ENCODE results near the gene MED12L. TPM values are rescaled to one million over a fixed set of nuclear protein-coding genes. Genes with fewer than 3 reads are reported as not detected.

Gene MED12L
- total RNA-seq, 1 donor from 2014 or later, result 1.3 TPM

- Histone ChIP-seq H3K4me3 (ENCODE audit: low read depth, low read length) (no peak overlapping the region), H3K36me3 (ENCODE audit: control insufficient read depth, insufficient read depth, low read length) (no peaks in the 10 kb centered on the region), H3K27me3 (ENCODE audit: control insufficient read depth, insufficient read depth, low read length) (no peaks in the 10 kb centered on the region)
- no peak for TF ChIP-seq CTCF (IDR thresholded peaks at IDR 0.05; ENCODE audit: insufficient read depth, low read length, poor library complexity, severe bottlenecking)
- DNase-seq (ENCODE audit: low read depth), result no peak
Observed at GRCh38 chr3:151402349-151402748, 316.9 kb downstream of the MED12L start.

DNA sequence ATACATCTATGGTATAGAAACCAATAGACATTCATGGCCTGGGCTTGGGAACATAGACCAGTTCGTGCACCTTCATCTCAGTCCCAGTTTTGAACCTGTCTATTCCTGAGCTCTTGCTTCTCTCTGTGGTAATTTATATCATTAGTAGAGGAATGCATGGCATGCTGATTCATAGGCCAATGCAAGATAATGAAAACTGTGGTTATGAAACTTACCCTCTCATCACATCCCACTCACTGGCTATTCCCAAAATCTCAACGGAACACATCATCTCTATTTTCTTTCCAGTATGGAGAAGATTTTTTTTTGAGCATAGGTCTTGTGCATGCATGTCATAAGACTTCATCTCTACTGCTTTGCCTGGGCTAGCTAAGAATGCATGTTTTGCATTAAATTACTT lies 317.8 kb downstream of the MED12L start:
- Histone ChIP-seq H3K36me3 (ENCODE audit: control insufficient read depth, insufficient read depth, low read length) (no peaks in the 10 kb centered on the region), H3K27me3 (ENCODE audit: control insufficient read depth, insufficient read depth, low read length) (no peaks in the 10 kb centered on the region), H3K4me3 (ENCODE audit: low read depth, low read length) (no peak overlapping the region)
- no peak for TF ChIP-seq CTCF (IDR thresholded peaks at IDR 0.05; ENCODE audit: insufficient read depth, low read length, poor library complexity, severe bottlenecking)
- no peak for DNase-seq (ENCODE audit: low read depth)

DNA sequence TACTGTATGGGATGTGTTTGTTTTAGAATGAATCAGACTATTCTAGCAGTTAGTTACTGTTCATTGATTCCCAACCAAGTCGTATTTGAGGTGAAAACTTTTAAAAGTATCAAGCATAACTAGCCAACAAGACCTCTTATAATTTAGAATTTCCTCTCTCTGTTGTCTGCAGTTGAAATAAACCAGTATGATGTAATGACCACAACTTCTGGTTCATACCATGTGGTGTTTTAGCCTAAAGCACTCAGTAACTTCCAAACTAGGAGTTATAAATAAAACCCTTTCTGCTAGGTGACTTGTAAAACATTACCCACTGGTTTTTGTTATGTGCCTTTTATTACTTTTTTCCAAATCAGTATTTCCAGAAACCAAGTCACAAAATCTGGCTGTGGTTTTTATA lies 318.9 kb downstream of the MED12L start:
- Histone ChIP-seq H3K4me3 (ENCODE audit: low read depth, low read length) (no peak overlapping the region), H3K36me3 (ENCODE audit: control insufficient read depth, insufficient read depth, low read length) (no peaks in the 10 kb centered on the region), H3K27me3 (ENCODE audit: control insufficient read depth, insufficient read depth, low read length) (no peaks in the 10 kb centered on the region)
- DNase-seq (ENCODE audit: low read depth), result peak; percentile 28
- TF ChIP-seq CTCF (IDR thresholded peaks at IDR 0.05; ENCODE audit: insufficient read depth, low read length, poor library complexity, severe bottlenecking), result no peak

DNA sequence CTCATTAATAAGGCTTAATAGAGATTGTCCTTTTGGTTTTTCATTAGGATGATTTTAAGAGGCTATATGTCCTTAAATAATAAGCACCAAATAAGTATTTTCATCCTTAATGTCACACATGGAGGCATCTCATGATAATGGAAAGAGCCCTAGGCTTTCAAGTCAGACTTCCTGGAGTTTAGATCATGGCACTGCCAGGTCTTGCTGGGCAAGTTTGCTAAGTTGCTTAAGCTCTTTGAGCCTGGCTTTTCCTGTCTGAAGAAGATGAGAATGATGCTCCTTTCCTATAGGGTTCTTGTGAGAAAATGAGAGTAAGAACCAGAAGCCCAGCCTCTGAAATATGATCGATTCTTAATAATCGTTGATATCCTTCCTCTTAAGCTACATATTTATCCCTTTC lies 322.5 kb downstream of the MED12L start:
- no peak for DNase-seq (ENCODE audit: low read depth)
- no peak for TF ChIP-seq CTCF (IDR thresholded peaks at IDR 0.05; ENCODE audit: insufficient read depth, low read length, poor library complexity, severe bottlenecking)
- H3K27me3 ChIP-seq (ENCODE audit: control insufficient read depth, insufficient read depth, low read length), result no peaks in the 10 kb centered on the region
- H3K4me3 ChIP-seq (ENCODE audit: low read depth, low read length), result no peak overlapping the region
- H3K36me3 ChIP-seq (ENCODE audit: control insufficient read depth, insufficient read depth, low read length), result no peaks in the 10 kb centered on the region

- H3K36me3 ChIP-seq (ENCODE audit: control insufficient read depth, insufficient read depth, low read length), result no peaks in the 10 kb centered on the region
- H3K27me3 ChIP-seq (ENCODE audit: control insufficient read depth, insufficient read depth, low read length), result no peaks in the 10 kb centered on the region
- no peak for DNase-seq (ENCODE audit: low read depth)
- TF ChIP-seq CTCF (IDR thresholded peaks at IDR 0.05; ENCODE audit: insufficient read depth, low read length, poor library complexity, severe bottlenecking), result no peak
- no peak overlapping the region for H3K4me3 ChIP-seq (ENCODE audit: low read depth, low read length)
Observed at GRCh38 chr3:151410891-151411559, 325.6 kb downstream of the MED12L start.

DNA sequence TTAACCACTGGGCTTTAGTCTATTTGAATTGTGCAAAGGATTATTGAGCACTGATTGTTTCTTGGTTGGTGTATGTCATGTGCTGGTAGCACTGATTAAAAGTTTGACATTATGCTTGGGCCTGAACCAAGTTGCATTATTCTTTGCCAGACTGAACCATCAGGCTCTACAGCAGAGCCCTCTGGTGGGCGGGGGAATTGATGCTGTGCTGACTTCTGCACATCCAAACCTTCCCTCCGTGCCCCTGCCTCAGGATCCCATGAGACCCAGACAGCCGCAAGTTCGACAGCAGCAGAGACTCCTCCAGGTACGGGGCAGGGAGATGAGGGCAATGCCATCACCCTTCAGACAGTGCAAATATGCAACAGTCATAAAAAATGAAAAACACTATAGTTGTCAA lies 327.5 kb downstream of the MED12L start:
- no peak for TF ChIP-seq CTCF (IDR thresholded peaks at IDR 0.05; ENCODE audit: insufficient read depth, low read length, poor library complexity, severe bottlenecking)
- Histone ChIP-seq H3K36me3 (ENCODE audit: control insufficient read depth, insufficient read depth, low read length) (no peaks in the 10 kb centered on the region), H3K4me3 (ENCODE audit: low read depth, low read length) (no peak overlapping the region), H3K27me3 (ENCODE audit: control insufficient read depth, insufficient read depth, low read length) (no peaks in the 10 kb centered on the region)
- no peak for DNase-seq (ENCODE audit: low read depth)

Measured in kidney epithelial cell (primary cell).